Hematopoietic multipotent progenitor cell treated with erythropoietin and hydrocortisone succinate and interleukin-3 and kit ligand, for 6 days (in vitro differentiated cells): ENCODE data around the gene CIBAR2.
"Not testable (repeated sequence)": the region's sequence is repeated elsewhere in the genome, so short reads cannot be mapped to it uniquely, and the experiment has no call there.

Experiments
- DNase-seq: peaks from one replicate; pipeline ENCODE4 v3.0.0-alpha.2; 2015

Gene CIBAR2

GRCh38 chr16:85127379-85127723, 15.1 kb upstream of the CIBAR2 start:
- DNase-seq, result no peak

- DNase-seq, result no peak
These were observed 14.6 kb upstream of the CIBAR2 start for GRCh38 chr16:85126705-85127378.

GRCh38 chr16:85126394-85126704, 14.1 kb upstream of the CIBAR2 start:
- no peak for DNase-seq

GRCh38 chr16:85125570-85126393, 13.5 kb upstream of the CIBAR2 start:
- DNase-seq, result no peak

- no peak for DNase-seq
These were observed 12.5 kb upstream of the CIBAR2 start for GRCh38 chr16:85124636-85125346.

DNA sequence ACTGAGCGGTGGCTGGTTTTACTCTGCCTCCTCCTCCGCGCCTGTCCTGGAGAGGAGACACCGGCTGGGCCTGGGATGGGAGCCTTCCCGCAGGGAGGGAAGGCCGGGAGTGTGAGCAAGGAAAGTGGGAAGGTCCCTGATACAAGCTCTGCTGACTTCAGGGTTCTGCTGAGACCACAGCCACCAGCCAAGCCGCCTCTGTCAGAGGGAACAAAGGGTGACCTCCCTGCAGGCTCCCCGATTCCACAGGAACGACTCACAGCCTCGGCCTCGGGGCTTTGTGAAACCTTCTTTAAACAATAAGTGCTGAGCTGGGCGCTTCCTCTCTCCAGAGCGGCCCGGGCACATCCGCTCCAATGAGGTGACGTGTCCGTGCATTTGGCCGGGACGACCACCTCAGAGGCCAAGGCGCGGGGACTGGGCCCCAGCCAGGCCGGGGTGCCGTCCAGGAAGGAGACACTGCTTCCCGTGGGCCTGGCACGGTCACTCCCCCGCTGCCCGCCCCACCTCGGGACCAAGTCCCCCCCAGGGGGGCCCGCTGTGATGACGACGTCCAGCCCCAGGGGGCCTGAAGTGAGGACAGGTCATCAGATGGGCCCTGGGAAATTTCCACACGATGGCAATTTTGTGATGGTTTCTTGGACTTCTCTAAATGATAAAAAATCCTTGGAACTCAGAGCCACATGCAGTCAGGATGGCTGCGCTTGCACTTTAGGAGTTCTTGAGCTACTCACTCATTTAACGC, 11.8 kb upstream of the CIBAR2 start:
- no peak for DNase-seq

DNA sequence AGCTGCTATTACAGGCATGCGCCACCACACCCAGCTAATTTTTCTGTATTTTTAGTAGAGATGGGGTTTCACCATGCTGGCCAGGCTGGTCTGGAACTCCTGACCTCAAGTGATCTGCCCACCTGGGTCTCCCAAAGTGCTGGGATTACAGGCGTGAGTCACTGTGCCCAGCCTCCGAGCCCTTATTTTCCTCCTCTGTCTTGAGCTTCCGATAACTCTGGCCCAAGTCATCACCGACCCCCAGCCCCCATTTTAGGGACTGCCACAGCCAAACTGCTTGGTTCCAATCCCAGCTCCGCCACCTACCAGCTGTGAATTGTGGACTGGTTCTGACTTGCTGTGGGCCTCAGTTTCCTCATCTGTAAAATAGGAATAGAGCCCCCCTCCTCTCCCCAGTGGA, 11.2 kb upstream of the CIBAR2 start:
- DNase-seq, result not testable (repeated sequence)

- DNase-seq, result no peak
These were observed 7.7 kb upstream of the CIBAR2 start for GRCh38 chr16:85120006-85120340.

DNA sequence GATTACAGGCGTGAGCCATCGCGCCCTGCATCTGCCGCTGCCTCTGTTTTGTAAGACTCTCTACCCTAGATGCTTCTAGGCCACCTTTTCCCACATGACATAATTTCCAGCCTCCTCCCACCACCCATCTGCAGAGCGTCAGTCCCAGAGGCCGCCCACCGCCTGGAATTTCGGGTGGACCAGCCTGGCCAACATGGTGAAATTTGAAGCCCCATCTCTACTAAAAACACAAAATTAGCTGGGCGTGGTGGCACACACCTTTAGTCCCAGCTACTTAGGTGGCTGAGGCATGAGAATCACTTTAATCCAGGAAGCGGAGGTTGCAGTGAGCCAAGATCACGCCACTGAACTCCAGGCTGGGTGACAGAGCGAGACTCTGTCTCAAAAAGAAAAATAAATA, 5.1 kb upstream of the CIBAR2 start:
- no peak for DNase-seq

DNA sequence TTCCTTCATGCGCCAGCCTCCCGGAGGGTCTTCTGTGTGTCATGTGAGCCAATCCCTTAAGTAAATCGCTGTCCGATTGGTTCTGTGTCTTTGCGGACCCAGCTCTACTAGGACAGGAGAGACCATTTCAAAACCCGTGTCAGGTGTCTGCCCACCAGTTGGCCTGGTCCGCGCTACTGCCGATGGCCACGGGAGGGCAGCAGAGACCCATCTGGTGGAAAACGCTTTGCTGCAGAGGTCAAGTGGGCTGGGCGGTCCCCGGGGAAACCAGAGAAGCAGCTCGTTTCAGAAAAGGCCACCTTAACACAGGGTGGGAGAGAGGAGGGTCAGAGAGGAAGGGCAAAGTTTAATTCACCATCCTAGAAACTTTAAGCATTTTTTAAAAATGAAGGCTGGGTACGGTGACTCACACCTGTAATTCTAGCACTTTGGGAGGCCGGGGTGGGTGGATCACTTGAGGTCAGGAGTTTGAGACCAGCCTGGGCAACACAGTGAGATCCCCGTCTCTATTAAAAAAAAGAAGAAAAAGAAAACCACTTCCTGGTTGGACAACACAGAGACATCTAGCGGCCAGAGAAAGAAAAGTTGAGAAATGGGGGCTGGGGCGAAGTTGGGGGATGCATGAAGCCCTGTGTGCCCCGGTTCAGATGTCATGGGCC, 2.8 kb upstream of the CIBAR2 start:
- peak; percentile 82 for DNase-seq

DNA sequence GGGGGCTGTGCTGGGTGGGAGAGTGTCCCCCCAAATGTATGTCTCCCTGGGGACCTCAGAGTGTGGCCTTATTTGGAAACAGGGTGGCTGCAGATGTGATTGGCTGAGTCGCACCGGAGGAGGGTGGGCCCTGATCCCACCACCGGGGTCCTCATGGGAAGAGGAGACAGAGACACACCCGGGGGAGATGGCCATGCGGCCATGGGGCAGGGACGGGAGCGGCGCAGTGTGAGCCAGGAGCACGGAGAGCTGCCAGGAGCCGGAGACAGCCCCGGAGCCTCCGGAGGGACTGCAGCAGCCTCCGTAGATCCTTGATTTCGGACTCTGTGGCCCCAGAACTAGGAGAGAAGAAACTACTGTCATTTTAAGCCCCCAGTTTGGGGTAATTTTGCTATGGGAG, 1.6 kb upstream of the CIBAR2 start:
- DNase-seq, result no peak

- no peak for DNase-seq
These were observed 979 bp upstream of the CIBAR2 start for GRCh38 chr16:85113168-85113733.

DNA sequence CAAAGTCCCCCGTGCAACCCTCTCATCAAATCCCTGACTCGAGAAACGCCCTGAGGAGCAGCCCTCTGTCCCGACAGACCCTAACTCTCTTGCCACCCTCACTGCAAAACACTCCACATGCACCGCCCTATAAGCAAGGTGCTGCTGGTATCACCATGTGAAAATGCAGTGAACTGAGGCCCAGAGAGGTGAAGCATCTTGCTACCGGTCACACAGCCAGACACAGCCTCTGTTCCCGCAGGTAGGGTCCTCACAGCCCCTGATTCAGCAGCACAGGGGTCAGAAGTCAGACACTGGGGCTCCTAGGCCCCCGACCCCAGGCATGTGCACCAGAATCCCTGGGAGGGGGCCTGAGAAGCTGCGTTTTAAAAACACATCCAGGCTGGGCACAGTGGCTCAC, 1.1 kb downstream of the CIBAR2 start:
- no peak for DNase-seq

- no peak for DNase-seq
These were observed 2.2 kb downstream of the CIBAR2 start for GRCh38 chr16:85110105-85110504.

GRCh38 chr16:85107532-85107931, 4.7 kb downstream of the CIBAR2 start:
- no peak for DNase-seq

DNA sequence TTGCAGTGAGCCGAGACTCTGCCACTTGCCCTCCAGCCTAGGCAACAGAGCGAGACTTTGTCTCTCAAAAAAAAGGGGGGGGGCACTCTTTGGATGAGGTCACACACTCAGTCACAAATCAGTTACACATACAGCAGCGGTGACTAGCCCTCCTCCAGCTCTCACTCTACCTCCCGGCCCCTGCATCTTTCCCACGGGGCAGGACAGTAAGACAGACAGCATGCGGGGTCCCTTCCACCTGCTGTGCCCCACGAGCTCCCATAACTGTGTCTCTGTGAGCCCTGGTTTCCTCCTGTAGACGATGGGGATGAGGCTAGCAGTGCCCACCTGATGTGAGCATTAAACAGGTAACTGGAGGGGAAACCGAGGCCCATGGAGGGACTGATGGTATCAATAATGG, 5.2 kb downstream of the CIBAR2 start:
- no peak for DNase-seq

DNA sequence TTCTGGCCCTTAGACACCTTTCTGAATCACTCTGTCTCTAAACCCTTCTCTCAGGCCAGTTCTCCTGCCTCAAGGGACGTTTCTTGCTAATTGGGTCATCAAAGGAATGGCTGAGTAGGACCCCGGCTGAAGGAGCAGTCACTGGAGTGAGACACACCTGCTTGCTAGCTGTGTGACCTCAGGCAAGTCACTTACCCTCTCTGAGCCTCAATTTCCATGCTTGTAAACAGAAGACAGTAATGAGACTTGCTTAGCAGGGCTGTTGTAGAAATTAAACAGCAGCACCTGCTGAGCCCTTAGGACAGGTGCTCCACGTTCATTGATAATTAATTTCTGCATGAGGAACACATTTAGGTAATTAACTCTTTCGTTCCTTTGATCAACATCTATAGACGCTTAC, 6.8 kb downstream of the CIBAR2 start:
- DNase-seq, result no peak

- DNase-seq, result peak; percentile 38
These were observed 7.4 kb downstream of the CIBAR2 start for GRCh38 chr16:85104821-85105391.

- DNase-seq, result no peak
These were observed 8.1 kb downstream of the CIBAR2 start for GRCh38 chr16:85104147-85104546.

GRCh38 chr16:85103114-85104079, 8.9 kb downstream of the CIBAR2 start:
- DNase-seq, result no peak
